ENCODE measurements around the gene WDR87.
"Not testable (repeated sequence)": the region's sequence is repeated elsewhere in the genome, so short reads cannot be mapped to it uniquely, and the experiment has no call there.

The WDR87 gene

DNA sequence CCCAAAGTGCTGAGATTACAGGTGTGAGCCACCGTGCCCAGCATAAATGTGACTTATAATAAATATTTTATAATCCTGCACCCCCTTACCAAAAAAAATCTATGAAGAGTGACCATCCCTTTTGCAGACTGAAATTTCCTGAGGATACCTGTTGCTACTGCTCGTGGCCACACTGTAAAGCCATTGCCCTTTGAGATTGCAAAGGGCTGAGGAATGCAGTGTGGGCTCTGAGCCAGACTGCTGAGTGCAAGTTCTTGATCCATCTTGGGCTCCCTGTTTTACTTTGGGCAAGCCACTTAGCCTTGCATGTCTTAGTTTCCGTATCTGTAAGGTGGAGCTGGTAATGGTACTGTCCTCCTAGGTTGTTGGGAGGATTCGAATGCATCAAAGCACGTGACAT lies 24.0 kb upstream of the WDR87 start:
- DNase-seq (ENCODE audit: low spot score): no peak

DNA sequence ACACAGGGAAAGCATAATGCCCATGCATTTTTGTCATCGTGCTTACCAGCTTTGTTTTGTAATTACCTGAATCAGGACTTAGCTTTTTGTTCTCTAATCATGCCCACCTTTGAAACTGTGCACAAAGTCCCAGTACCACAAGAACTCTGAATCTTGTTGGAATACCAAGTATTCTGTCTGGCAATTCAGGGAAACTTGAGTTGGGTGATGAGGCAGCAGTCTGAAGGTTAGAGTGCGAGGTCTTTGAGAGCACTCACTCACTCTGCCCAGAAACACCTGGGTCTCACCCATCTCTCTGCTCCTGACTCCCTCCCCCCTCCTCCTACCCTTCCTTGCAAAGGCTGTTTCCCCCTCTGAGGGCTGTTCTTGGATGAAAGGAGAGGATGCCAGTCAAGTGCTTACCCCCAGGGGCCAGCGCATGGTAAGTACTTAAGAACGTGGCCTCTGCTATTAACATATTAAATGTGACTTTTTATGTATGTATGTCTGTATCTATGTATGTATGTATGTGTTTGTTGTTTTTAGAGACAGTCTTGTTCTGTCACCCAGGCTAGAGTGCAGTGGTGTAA lies 23.0 kb upstream of the WDR87 start:
- DNase-seq (ENCODE audit: low spot score): no peak

GRCh38 chr19:37928527-37929286 lies 22.3 kb upstream of the WDR87 start:
- DNase-seq (ENCODE audit: low spot score): no peak

GRCh38 chr19:37926711-37927110 lies 20.3 kb upstream of the WDR87 start:
- no peak for DNase-seq (ENCODE audit: low spot score)

DNA sequence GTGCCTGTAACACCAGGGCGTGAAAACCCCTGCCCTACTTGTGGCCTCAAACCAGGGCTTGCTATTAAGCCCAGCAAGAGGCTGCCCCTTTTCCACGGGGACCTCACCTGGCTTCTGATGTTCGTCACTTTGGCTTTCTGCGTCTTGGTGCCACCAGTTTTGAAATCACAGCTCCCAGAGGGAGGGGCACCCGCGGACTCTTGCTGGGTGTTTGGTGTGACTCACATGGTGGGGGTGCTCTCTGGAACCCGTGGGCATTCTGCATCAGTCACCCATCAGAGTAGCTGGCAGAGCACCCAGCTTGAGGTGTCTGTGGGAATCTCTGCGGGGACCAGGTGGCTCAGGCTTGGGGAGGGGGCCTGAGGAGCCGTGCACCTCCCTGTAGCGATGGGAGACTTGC lies 19.9 kb upstream of the WDR87 start:
- DNase-seq (ENCODE audit: low spot score): no peak

DNA sequence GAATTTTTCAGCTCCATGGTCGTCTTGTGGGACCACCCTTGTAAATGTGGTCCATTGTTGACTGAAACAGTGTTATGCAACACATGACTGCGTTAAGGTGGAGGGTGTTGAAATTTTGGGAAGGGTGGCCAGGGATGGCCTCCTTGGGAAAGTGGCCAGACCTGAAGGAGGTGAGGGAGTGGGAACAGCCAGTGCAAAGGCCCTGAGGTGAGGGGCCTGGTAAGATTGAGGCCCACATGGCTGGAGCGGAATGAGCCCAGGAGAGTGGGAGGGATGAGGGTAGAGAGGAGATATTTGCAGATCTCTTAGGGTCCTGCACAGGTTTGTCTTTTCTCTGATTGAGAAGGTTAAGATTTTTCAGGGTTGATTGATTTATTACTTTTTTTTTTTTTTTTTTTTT lies 18.8 kb upstream of the WDR87 start:
- no peak for DNase-seq (ENCODE audit: low spot score)

DNA sequence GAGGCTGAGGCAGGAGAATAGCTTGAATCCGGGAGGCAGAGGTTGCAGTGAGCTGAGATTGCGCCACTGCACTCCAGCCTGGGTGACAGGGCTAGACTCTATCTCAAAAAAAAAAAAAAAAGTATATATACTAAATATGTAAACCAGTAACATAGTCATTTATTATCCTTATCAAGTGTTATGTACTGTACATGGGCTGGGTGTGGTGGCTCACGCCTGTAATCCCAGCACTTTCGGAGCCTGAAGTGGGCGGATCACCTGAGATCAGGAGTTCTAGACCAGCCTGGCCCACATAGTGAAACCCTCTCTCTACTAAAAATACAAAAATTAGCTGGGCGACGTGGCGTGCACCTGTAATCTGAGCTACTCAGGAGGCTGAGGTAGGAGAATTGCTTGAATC lies 18.2 kb upstream of the WDR87 start:
- DNase-seq (ENCODE audit: low spot score): not testable (repeated sequence)

DNA sequence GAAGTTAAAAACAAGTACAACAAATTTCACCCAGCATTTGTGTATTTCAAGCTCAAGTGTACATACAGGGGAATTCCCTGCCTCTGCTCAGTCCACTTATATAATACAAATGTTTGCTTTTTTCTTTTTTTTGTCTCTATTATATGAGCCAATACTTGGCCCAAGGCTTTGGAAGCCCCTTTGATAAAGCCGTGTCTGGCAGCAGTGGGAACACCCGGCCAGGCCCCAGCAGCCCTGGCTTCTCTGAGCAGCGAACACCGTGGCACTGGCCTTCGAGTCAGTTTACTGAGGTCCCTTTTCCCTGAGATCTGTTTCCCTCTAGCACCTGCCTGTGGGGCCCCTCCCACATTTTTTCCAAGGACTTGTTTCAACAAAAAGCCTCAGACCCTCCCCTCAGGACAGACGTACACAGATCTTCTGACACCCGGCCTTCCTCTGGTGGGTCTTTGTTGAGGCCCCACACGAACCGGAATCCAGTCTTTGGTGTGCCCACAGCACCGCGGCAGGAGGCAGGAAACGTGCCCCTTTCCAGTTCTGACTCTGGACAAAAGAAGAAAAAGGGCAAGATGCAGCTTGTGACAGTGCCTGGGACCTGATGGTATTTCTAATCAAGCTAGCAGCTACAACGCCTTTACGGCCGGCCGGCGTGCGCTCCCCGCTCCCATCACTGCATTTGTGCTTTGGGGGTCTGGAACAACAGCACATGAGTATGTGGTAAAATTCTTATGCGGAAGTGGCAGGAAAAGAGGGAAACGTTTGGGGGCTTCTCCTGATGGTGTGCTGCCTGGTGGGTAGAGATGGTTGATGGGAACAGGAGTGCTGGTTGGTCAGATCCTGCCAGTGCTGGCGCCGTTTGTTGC lies 14.4 kb upstream of the WDR87 start:
- no peak for DNase-seq (ENCODE audit: low spot score)

GRCh38 chr19:37914908-37915307 lies 8.5 kb upstream of the WDR87 start:
- DNase-seq (ENCODE audit: low spot score): no peak

DNA sequence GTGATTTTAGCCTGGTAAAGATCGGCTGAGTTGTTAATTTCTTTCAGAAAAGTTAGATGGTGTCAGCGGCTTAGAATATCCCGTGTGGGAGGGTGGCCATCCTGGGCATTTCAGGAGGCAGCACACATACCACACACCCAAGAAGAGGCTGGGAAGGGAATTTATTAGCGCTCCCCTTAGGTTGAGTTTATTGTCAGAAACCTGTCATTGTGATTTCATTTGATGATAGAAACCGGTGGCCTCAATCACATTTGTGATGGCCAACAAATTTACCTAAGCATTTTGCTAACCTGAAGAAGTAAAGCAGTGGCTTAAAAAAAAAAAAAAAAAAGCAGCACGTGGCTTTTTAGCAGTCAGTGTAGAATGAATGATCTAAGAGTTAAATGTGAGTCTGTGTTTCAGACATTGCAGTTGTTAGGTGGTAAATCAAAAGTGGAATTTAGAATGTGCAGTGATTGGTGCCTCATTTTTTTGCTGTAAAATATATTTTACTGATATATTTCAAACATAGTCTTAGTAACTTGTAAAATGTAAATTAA lies 3.3 kb upstream of the WDR87 start:
- DNase-seq (ENCODE audit: low spot score): no peak

GRCh38 chr19:37907735-37908455 lies 1.5 kb upstream of the WDR87 start:
- no peak for DNase-seq (ENCODE audit: low spot score)

DNA sequence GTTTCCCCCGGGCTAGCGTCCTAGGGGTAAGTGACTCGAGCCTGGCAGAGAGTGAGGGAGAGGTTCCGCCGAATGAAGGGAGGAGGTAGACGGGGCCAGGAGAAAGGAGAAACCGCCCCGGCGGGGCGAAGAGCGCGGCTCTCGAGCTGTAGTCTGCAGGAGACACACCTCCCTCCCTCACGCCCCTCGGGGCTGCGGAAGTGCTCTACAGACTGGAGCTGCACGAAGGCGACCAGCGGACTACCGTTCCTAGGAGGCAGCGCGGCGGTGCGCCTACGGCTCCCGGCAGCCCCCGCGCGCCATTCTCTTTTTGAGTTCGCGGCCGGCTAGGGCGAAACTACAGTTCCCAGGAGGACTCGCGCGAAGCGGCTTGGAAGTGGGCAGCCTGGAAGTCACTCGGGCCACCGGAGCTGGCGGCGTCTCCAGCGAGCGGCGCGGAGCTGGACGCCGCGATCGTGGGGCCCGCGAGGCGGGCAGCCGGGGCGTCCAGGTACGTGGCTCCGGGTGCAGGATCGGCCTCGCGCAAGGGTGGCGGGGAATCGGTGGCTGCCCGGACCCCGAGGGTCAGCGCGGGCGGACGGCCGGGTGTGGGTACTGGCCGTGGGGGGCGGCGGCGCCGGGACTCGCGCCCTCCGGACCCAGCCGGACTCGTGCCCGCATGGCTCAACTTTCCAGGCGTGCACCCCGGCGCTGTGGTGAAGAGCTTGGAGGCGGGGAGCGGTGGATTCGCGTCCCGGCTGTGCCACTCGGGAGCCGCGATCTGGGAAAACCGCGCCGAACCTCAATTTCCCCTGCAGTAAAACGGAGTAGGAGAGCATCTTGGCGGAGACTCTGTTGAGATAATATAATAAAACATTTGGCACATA lies 708 bp upstream of the WDR87 start, which contains the start of gene SIPA1L3:
Gene SIPA1L3, plus strand, starts transcription at position 340 of the 866 bp plus-strand sequence. CDS start 174,358 bp downstream, outside the sequence.
- peak; percentile 90 for DNase-seq (ENCODE audit: low spot score)

GRCh38 chr19:37903096-37903495 lies 3.3 kb downstream of the WDR87 start:
- DNase-seq (ENCODE audit: low spot score): no peak

GRCh38 chr19:37902668-37903067 lies 3.7 kb downstream of the WDR87 start:
- peak; percentile 78 for DNase-seq (ENCODE audit: low spot score)

DNA sequence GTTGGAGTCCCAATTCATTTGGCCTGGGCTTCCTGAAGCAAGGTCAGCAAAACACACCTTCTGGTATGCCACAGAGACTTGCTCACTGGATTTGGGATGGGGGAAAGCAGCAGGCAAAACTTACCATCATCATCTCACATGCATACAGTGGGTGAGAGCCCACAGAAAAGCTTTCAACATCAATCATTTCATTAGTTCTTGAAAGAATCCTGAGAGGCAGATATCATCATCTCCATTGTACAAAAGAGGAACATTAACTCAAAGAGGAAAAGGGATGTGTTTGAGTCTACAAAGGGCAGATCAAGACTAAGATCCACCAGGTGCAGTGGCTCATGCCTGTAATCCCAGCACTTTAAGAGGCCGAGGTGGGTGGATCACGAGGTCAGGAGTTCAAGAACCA lies 6.4 kb downstream of the WDR87 start:
- no peak for DNase-seq (ENCODE audit: low spot score)

DNA sequence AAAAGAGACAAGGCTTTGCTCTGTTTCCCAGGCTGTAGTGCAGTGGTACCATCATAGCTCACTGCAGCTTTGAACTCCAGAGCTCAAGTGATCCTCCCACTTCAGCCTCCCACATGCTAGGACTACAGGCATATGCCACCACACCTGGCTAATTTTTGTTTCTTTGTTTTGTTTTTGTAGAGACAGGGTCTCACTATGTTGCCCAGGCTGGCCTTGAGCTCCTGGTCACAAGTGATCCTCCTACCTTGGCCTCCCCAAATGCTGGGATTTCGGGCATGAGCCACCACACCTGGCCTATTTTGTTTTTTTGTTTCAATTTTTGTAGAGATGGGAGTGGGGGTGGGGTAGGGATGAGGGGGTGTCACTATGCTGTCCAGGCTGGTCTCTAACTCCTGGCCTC lies 6.9 kb downstream of the WDR87 start:
- DNase-seq (ENCODE audit: low spot score): no peak

DNA sequence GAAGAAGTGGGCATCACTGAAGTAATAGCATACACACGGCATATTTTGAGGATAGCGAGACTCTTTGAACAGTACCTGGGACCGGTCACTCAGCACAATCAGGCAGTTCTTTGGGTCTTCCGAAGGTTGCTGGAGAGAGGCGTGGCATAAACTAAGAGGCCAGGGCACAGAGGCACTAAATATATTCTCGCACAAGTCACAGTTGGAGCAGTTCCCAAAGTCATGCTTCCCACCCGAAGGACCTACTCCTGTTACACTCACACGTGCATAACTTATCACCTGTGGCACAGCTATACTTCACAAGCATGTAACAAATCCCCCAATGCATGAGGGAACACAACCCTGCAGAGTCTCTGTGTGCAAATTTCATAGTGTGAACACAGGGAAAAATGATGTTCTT lies 10.2 kb downstream of the WDR87 start:
- DNase-seq (ENCODE audit: low spot score): no peak

DNA sequence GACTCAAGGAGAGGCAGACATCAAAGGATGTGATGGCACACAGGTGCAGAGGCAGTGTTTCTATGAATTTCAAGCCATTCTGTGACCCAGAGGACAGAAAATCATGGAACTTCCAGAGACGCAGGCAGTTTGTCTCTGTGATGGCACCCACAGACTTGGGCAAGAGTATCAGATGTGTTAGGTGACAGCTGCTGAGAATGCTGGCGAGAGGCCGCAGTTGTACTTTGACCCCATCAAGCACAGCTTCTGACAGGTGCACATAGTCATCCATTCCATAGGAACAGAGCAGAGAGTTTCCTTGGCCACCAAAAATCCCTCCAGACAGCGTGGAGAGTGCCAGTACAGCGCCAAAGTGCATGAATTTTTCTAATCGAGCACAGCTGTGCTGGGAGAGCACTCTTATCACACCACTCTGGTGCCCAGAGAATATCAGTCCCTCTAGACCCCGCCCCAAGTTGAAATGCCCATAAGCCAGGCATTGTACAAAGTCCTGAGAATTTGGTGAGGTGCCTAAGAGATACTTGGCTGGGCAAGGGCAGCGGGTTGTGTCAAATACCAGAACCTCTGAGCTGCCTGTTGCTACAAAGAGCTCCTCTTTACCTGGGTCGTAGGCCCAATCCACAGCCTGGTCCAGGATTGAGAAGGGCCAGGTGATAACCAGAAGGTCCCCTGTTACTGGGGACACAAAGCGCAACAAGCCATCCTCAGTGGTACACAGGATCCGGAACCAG lies 12.4 kb downstream of the WDR87 start:
- no peak for DNase-seq (ENCODE audit: low spot score)

DNA sequence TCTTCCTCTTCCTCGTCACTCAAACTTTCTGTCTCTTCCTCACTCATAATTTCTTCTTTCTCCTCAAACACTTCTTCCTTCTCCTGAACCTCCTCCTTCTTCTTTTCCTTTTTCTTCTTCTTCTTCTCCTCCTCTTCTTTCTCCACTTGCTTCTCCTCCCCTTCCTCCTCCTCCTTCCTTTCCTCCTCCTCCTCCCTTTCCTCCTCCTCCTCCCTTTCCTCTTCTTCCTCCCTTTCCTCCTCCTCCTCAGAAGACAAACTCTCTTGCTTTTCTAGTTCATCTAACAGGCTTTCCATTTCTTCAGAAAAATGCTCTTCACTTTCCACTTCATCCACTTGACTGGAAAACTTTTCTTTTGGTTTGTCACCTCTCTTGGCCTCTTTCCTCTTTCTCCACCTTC lies 19.8 kb downstream of the WDR87 start:
- no peak for DNase-seq (ENCODE audit: low spot score)

GRCh38 chr19:37885392-37885791 lies 21.0 kb downstream of the WDR87 start:
- DNase-seq (ENCODE audit: low spot score): no peak

Measured in CD4-positive, alpha-beta T cell treated with Interleukin-15 for 4 hours (primary cell).